ENCODE data around the gene DCLK2.
"Not testable (repeated sequence)": the region's sequence is repeated elsewhere in the genome, so short reads cannot be mapped to it uniquely, and the experiment has no call there.

Gene DCLK2

DNA sequence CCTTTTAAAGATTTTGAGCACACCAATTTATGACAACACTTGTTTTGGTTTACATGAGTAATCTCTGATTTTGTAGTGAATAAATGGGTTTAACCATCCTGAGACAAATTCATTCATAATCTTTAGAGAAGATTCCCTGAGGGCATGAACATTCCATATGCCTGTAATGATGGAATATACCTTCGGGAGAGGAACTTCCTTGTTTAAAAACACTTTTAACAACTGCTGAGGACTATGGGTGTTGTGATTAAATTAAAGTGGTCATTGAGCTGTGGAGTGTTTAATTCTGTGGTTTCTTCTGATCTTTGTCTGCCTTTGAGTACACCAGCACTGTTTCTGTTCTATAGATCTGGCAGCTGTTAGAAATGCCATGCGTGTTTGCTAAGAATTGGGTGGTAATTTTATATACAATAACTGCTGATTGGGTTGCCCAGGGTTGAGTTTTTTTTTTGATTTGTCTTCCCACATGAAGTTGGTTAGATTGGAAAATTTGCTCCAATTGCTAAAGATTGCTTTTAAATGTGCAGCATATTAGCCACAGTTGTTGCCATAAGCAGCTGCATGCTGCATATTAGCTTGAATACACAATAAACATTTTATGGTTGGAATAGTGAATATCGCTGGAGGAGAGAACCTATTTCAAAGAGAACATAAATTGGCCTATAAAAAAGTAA, 86.8 kb downstream of the DCLK2 start:
- Histone ChIP-seq H3K27ac (ENCODE audit: low read length) (no peak overlapping the region), H3K27me3 (ENCODE audit: control insufficient read depth in 1 of 2, insufficient read depth in 2 of 2, low read length in 2 of 2) (no peaks in the 10 kb centered on the region), H3K4me3 (ENCODE audit: low read length in 2 of 2) (no peak overlapping the region), H3K4me1 (ENCODE audit: control insufficient read depth, insufficient read depth, low read length) (peaks cover 5% of the 10 kb centered on the region), H3K36me3 (ENCODE audit: control insufficient read depth in 2 of 2, insufficient read depth in 2 of 2, low read length in 2 of 2) (no peaks in the 10 kb centered on the region), H3K9me3 (ENCODE audit: control insufficient read depth in 2 of 2, low read length in 2 of 2) (no peaks in the 10 kb centered on the region), H3K9ac (ENCODE audit: low read length in 2 of 2) (no peak overlapping the region)

DNA sequence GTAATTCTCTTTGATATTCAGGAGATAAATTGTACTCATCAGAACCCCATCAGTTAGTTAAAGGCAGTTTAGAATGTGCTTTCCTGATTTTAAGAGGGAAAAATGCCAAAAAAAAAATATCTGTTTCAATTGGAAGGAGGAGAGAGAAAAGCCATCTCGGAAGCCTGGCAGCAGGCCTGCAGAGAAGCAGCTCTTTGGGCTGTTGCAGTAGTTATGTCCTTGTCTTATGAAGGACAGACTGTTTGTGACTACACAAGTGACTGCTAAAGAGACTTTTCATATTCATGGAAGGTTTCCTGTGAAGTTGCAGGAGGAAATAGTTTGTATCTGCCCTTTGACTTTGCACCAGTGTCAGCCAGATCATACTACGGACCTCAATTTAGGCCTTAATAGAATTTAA, 88.8 kb downstream of the DCLK2 start:
- Histone ChIP-seq H3K9me3 (ENCODE audit: control insufficient read depth in 2 of 2, low read length in 2 of 2) (no peaks in the 10 kb centered on the region), H3K36me3 (ENCODE audit: control insufficient read depth in 2 of 2, insufficient read depth in 2 of 2, low read length in 2 of 2) (no peaks in the 10 kb centered on the region), H3K27ac (ENCODE audit: low read length) (no peak overlapping the region), H3K9ac (ENCODE audit: low read length in 2 of 2) (no peak overlapping the region), H3K27me3 (ENCODE audit: control insufficient read depth in 1 of 2, insufficient read depth in 2 of 2, low read length in 2 of 2) (no peaks in the 10 kb centered on the region), H3K4me3 (ENCODE audit: low read length in 2 of 2) (no peak overlapping the region), H3K4me1 (ENCODE audit: control insufficient read depth, insufficient read depth, low read length) (peaks cover 4% of the 10 kb centered on the region)

GRCh38 chr4:150173432-150173861, 95.2 kb downstream of the DCLK2 start:
- no peak overlapping the region for H3K9ac ChIP-seq (ENCODE audit: low read length in 2 of 2)
- no peak overlapping the region for H3K27ac ChIP-seq (ENCODE audit: low read length)
- no peaks in the 10 kb centered on the region for H3K9me3 ChIP-seq (ENCODE audit: control insufficient read depth in 2 of 2, low read length in 2 of 2)
- H3K27me3 ChIP-seq (ENCODE audit: control insufficient read depth in 1 of 2, insufficient read depth in 2 of 2, low read length in 2 of 2) = no peaks in the 10 kb centered on the region
- peaks cover 5% of the 10 kb centered on the region for H3K4me1 ChIP-seq (ENCODE audit: control insufficient read depth, insufficient read depth, low read length)
- no peaks in the 10 kb centered on the region for H3K36me3 ChIP-seq (ENCODE audit: control insufficient read depth in 2 of 2, insufficient read depth in 2 of 2, low read length in 2 of 2)
- no peak overlapping the region for H3K4me3 ChIP-seq (ENCODE audit: low read length in 2 of 2)

DNA sequence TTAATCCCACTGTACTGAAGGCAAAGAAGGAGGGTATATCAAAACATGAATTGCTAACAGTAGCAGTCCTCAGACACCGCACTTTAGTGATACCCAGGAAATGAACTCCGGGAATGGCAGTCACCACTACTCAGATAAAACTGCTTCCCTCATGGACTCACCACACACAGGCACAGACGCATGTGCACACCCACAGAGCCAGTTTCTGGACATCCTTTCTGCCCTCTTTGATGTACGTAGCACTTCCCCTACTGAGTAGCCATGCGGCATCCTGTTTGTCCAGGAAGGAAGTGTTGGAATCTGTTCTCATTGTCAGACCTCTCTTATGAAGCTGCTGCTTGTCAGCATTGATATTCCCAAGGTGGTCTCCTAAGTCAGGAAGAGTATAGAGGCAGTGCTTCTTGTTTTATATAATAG, 95.7 kb downstream of the DCLK2 start:
- Histone ChIP-seq H3K27ac (ENCODE audit: low read length) (no peak overlapping the region), H3K36me3 (ENCODE audit: control insufficient read depth in 2 of 2, insufficient read depth in 2 of 2, low read length in 2 of 2) (no peaks in the 10 kb centered on the region), H3K4me1 (ENCODE audit: control insufficient read depth, insufficient read depth, low read length) (peaks cover 5% of the 10 kb centered on the region), H3K4me3 (ENCODE audit: low read length in 2 of 2) (no peak overlapping the region), H3K27me3 (ENCODE audit: control insufficient read depth in 1 of 2, insufficient read depth in 2 of 2, low read length in 2 of 2) (no peaks in the 10 kb centered on the region), H3K9me3 (ENCODE audit: control insufficient read depth in 2 of 2, low read length in 2 of 2) (no peaks in the 10 kb centered on the region), H3K9ac (ENCODE audit: low read length in 2 of 2) (no peak overlapping the region)

DNA sequence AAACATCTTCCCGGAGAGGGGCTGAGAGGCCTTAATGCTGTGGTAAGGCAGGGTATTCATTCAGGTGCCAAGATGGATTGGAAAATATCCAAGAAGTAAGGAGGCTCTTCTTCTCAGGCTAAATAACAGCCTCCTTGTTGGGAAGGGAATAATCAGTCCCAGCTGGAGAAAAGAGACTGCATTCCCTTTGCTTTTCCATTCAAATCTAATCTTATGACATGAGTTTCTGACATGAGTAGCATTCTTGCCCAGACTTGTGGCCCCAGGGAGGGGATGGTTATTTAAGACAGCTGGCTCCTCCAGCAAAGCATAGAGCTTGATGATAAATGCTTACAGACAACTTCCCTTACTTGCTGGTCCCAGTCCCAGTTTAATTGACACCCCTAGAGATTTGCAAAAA, 98.3 kb downstream of the DCLK2 start:
- H3K27me3 ChIP-seq (ENCODE audit: control insufficient read depth in 1 of 2, insufficient read depth in 2 of 2, low read length in 2 of 2) = no peaks in the 10 kb centered on the region
- H3K4me1 ChIP-seq (ENCODE audit: control insufficient read depth, insufficient read depth, low read length) = peaks cover 5% of the 10 kb centered on the region
- no peak overlapping the region for H3K27ac ChIP-seq (ENCODE audit: low read length)
- no peaks in the 10 kb centered on the region for H3K9me3 ChIP-seq (ENCODE audit: control insufficient read depth in 2 of 2, low read length in 2 of 2)
- no peak overlapping the region for H3K4me3 ChIP-seq (ENCODE audit: low read length in 2 of 2)
- H3K9ac ChIP-seq (ENCODE audit: low read length in 2 of 2) = no peak overlapping the region
- H3K36me3 ChIP-seq (ENCODE audit: control insufficient read depth in 2 of 2, insufficient read depth in 2 of 2, low read length in 2 of 2) = no peaks in the 10 kb centered on the region

GRCh38 chr4:150178161-150178560, 99.9 kb downstream of the DCLK2 start:
- Histone ChIP-seq H3K4me1 (ENCODE audit: control insufficient read depth, insufficient read depth, low read length) (peaks cover 5% of the 10 kb centered on the region), H3K9me3 (ENCODE audit: control insufficient read depth in 2 of 2, low read length in 2 of 2) (no peaks in the 10 kb centered on the region), H3K4me3 (ENCODE audit: low read length in 2 of 2) (no peak overlapping the region), H3K27ac (ENCODE audit: low read length) (no peak overlapping the region), H3K27me3 (ENCODE audit: control insufficient read depth in 1 of 2, insufficient read depth in 2 of 2, low read length in 2 of 2) (no peaks in the 10 kb centered on the region), H3K9ac (ENCODE audit: low read length in 2 of 2) (no peak overlapping the region), H3K36me3 (ENCODE audit: control insufficient read depth in 2 of 2, insufficient read depth in 2 of 2, low read length in 2 of 2) (no peaks in the 10 kb centered on the region)

- no peaks in the 10 kb centered on the region for H3K36me3 ChIP-seq (ENCODE audit: control insufficient read depth in 2 of 2, insufficient read depth in 2 of 2, low read length in 2 of 2)
- H3K9me3 ChIP-seq (ENCODE audit: control insufficient read depth in 2 of 2, low read length in 2 of 2) = no peaks in the 10 kb centered on the region
- no peak overlapping the region for H3K9ac ChIP-seq (ENCODE audit: low read length in 2 of 2)
- no peak overlapping the region for H3K4me3 ChIP-seq (ENCODE audit: low read length in 2 of 2)
- H3K27me3 ChIP-seq (ENCODE audit: control insufficient read depth in 1 of 2, insufficient read depth in 2 of 2, low read length in 2 of 2) = no peaks in the 10 kb centered on the region
- H3K27ac ChIP-seq (ENCODE audit: low read length) = no peak overlapping the region
- H3K4me1 ChIP-seq (ENCODE audit: control insufficient read depth, insufficient read depth, low read length) = no peaks in the 10 kb centered on the region
These were observed 103.3 kb downstream of the DCLK2 start for GRCh38 chr4:150181536-150181935.

GRCh38 chr4:150182794-150183193, 104.5 kb downstream of the DCLK2 start:
- no peaks in the 10 kb centered on the region for H3K36me3 ChIP-seq (ENCODE audit: control insufficient read depth in 2 of 2, insufficient read depth in 2 of 2, low read length in 2 of 2)
- H3K27me3 ChIP-seq (ENCODE audit: control insufficient read depth in 1 of 2, insufficient read depth in 2 of 2, low read length in 2 of 2) = no peaks in the 10 kb centered on the region
- no peaks in the 10 kb centered on the region for H3K4me1 ChIP-seq (ENCODE audit: control insufficient read depth, insufficient read depth, low read length)
- H3K4me3 ChIP-seq (ENCODE audit: low read length in 2 of 2) = no peak overlapping the region
- no peak overlapping the region for H3K9ac ChIP-seq (ENCODE audit: low read length in 2 of 2)
- H3K27ac ChIP-seq (ENCODE audit: low read length) = no peak overlapping the region
- H3K9me3 ChIP-seq (ENCODE audit: control insufficient read depth in 2 of 2, low read length in 2 of 2) = no peaks in the 10 kb centered on the region

DNA sequence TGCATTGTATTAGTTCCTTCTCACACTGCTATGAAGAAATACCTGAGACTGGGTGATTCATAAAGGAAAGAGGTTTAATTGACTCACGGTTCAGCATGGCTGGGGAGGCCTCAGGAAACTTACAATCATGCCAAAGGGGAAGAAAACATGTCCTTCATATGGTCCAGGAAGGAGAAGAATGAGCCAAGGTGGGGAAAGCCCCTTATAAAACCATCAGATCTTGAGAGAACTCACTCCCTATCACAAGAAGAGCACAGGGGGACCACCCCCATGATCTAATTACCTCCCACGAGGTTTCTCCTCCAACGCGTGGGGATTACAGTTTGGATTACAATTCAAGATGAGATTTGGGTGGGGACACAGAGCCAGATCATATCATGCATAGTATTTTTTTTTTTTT, 106.8 kb downstream of the DCLK2 start:
- not testable (repeated sequence) for H3K4me1 ChIP-seq (ENCODE audit: control insufficient read depth, insufficient read depth, low read length); H3K36me3 ChIP-seq (ENCODE audit: control insufficient read depth in 2 of 2, insufficient read depth in 2 of 2, low read length in 2 of 2); H3K4me3 ChIP-seq (ENCODE audit: low read length in 2 of 2); H3K9ac ChIP-seq (ENCODE audit: low read length in 2 of 2); H3K27ac ChIP-seq (ENCODE audit: low read length); H3K27me3 ChIP-seq (ENCODE audit: control insufficient read depth in 1 of 2, insufficient read depth in 2 of 2, low read length in 2 of 2); H3K9me3 ChIP-seq (ENCODE audit: control insufficient read depth in 2 of 2, low read length in 2 of 2)

- H3K27me3 ChIP-seq (ENCODE audit: control insufficient read depth in 1 of 2, insufficient read depth in 2 of 2, low read length in 2 of 2) = no peaks in the 10 kb centered on the region
- no peak overlapping the region for H3K27ac ChIP-seq (ENCODE audit: low read length)
- no peak overlapping the region for H3K4me3 ChIP-seq (ENCODE audit: low read length in 2 of 2)
- H3K9me3 ChIP-seq (ENCODE audit: control insufficient read depth in 2 of 2, low read length in 2 of 2) = no peaks in the 10 kb centered on the region
- no peaks in the 10 kb centered on the region for H3K36me3 ChIP-seq (ENCODE audit: control insufficient read depth in 2 of 2, insufficient read depth in 2 of 2, low read length in 2 of 2)
- no peak overlapping the region for H3K9ac ChIP-seq (ENCODE audit: low read length in 2 of 2)
- no peaks in the 10 kb centered on the region for H3K4me1 ChIP-seq (ENCODE audit: control insufficient read depth, insufficient read depth, low read length)
These were observed 114.7 kb downstream of the DCLK2 start for GRCh38 chr4:150192986-150193385.

DNA sequence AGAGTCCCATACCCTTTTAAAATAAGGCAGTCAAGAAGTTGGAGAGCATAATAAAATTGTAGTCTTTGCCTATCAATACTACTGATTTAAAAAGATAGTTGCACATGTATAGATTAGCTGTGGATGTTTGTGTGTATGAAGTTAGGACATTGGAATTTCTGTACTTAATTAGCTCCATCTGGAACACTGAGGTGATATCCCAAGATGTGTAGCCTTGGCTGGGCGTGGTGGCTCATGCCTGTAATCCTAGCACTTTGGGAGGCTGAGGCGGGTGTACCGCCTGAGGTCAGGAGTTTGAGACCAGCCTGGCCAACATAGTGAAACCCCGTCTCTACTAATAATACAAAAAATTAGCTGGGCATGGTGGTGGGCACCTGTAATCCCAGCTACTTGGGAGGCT, 119.0 kb downstream of the DCLK2 start:
- not testable (repeated sequence) for H3K9ac ChIP-seq (ENCODE audit: low read length in 2 of 2); H3K9me3 ChIP-seq (ENCODE audit: control insufficient read depth in 2 of 2, low read length in 2 of 2); H3K4me1 ChIP-seq (ENCODE audit: control insufficient read depth, insufficient read depth, low read length); H3K36me3 ChIP-seq (ENCODE audit: control insufficient read depth in 2 of 2, insufficient read depth in 2 of 2, low read length in 2 of 2); H3K27ac ChIP-seq (ENCODE audit: low read length); H3K4me3 ChIP-seq (ENCODE audit: low read length in 2 of 2); H3K27me3 ChIP-seq (ENCODE audit: control insufficient read depth in 1 of 2, insufficient read depth in 2 of 2, low read length in 2 of 2)

All from stomach smooth muscle (tissue), 2 donors.